ENCODE data around the gene IL6ST.
"Not testable (repeated sequence)": the region's sequence is repeated elsewhere in the genome, so short reads cannot be mapped to it uniquely, and the experiment has no call there.

Gene IL6ST

GRCh38 chr5:55994495-55994997 lies at the start of gene IL6ST:
Gene IL6ST (minus strand): TSS chr5:55994963. CDS start chr5:55976278, 18,685 bp downstream.
- DNase-seq, result no peak

- no peak for DNase-seq
Measured at GRCh38 chr5:56039985-56040384, 45.2 kb upstream of the IL6ST start.

GRCh38 chr5:56038206-56038605 lies 43.4 kb upstream of the IL6ST start:
- not testable (repeated sequence) for DNase-seq

- DNase-seq, result no peak
Measured at GRCh38 chr5:56037531-56038010, 42.8 kb upstream of the IL6ST start.

- DNase-seq, result not testable (repeated sequence)
Measured at GRCh38 chr5:56035394-56035793, 40.6 kb upstream of the IL6ST start.

- DNase-seq, result not testable (repeated sequence)
Measured at GRCh38 chr5:56029871-56030630, 35.3 kb upstream of the IL6ST start.

GRCh38 chr5:56029457-56029856 lies 34.7 kb upstream of the IL6ST start:
- DNase-seq, result no peak

GRCh38 chr5:56028708-56029107 lies 33.9 kb upstream of the IL6ST start:
- DNase-seq, result no peak

GRCh38 chr5:56026863-56027300 lies 32.1 kb upstream of the IL6ST start:
- peak; percentile 6 for DNase-seq

GRCh38 chr5:56025151-56025885 lies 30.6 kb upstream of the IL6ST start:
- no peak for DNase-seq

- no peak for DNase-seq
Measured at GRCh38 chr5:56024810-56025150, 30.0 kb upstream of the IL6ST start.

GRCh38 chr5:56023296-56023695 lies 28.5 kb upstream of the IL6ST start:
- DNase-seq, result no peak

GRCh38 chr5:56019306-56020272 lies 24.8 kb upstream of the IL6ST start:
- DNase-seq, result no peak

GRCh38 chr5:56018832-56019231 lies 24.1 kb upstream of the IL6ST start:
- DNase-seq, result no peak

- DNase-seq, result not testable (repeated sequence)
Measured at GRCh38 chr5:56014701-56015100, 19.9 kb upstream of the IL6ST start.

- not testable (repeated sequence) for DNase-seq
Measured at GRCh38 chr5:56013939-56014338, 19.2 kb upstream of the IL6ST start.

GRCh38 chr5:56012281-56012963 lies 17.7 kb upstream of the IL6ST start:
- no peak for DNase-seq

GRCh38 chr5:56011835-56012234 lies 17.1 kb upstream of the IL6ST start:
- DNase-seq, result no peak

- no peak for DNase-seq
Measured at GRCh38 chr5:56010431-56010830, 15.7 kb upstream of the IL6ST start.

- DNase-seq, result no peak
Measured at GRCh38 chr5:56006600-56006999, 11.8 kb upstream of the IL6ST start.

- DNase-seq, result no peak
Measured at GRCh38 chr5:56006094-56006493, 11.3 kb upstream of the IL6ST start.

- no peak for DNase-seq
Measured at GRCh38 chr5:56004874-56005273, 10.1 kb upstream of the IL6ST start.

All from GF-D8 (cell line).